Measurements from ENCODE around the gene ING3.

- TF ChIP-seq NR3C1 (CRISPR knock-in tag; IDR thresholded peaks at IDR 0.05) (no peak), ZNF589 (CRISPR knock-in tag; IDR thresholded peaks at IDR 0.05; ENCODE audit: low read depth) (no peak), KAT8 (IDR thresholded peaks at IDR 0.05; ENCODE audit: low read depth) (no peak)
Observed at GRCh38 chr7:121019018-121019417, 68.4 kb downstream of the ING3 start.
